ENCODE results near the gene C1S.
A peak's percentile ranks its signal among the peaks of the same experiment; 100 is the strongest.
"Not testable (repeated sequence)": the region's sequence is repeated elsewhere in the genome, so short reads cannot be mapped to it uniquely, and the experiment has no call there.

Gene C1S

GRCh38 chr12:7102582-7102981, 42.1 kb downstream of the C1S start:
- TF ChIP-seq CTCF (IDR thresholded peaks at IDR 0.05; ENCODE audit: low read depth, low read length, missing control alignments), result no peak
- Histone ChIP-seq H3K27ac (no peak overlapping the region), H3K27me3 (replicated peaks) (no peaks in the 10 kb centered on the region), H3K4me3 (ENCODE audit: low read depth, low read length) (no peak overlapping the region), H3K36me3 (replicated peaks) (no peaks in the 10 kb centered on the region)
- DNase-seq, result no peak
- in situ Hi-C loops (cut with HindIII; ENCODE audit: low pct_ligation_motif_present, low sequenced_read_pairs), result no loop called here

- in situ Hi-C loops (cut with HindIII; ENCODE audit: low pct_ligation_motif_present, low sequenced_read_pairs), result no loop called here
Measured at GRCh38 chr12:7103837-7104584, 43.5 kb downstream of the C1S start.

DNA sequence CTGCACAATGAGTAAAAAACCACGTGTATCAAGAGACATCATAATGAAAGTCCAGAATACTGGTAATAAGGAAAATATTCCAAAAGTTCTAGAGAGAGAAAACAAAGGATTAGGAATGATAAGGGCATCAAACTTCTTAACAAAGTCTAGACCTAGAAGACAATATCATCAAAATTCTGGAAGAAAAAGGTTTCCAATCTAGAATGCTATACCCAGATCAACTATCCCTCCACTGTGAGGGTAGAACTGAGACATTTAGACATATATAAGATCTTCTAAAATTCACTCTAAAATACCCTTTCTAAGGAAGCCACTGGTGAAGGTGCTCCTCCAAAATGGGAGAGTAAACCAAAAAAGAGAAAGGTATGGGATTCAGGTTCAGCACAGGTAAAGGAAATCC, 45.6 kb downstream of the C1S start:
- Histone ChIP-seq H3K27ac (no peak overlapping the region), H3K36me3 (replicated peaks) (no peaks in the 10 kb centered on the region), H3K4me3 (ENCODE audit: low read depth, low read length) (no peak overlapping the region), H3K27me3 (replicated peaks) (no peaks in the 10 kb centered on the region)
- DNase-seq, result no peak
- TF ChIP-seq CTCF (IDR thresholded peaks at IDR 0.05; ENCODE audit: low read depth, low read length, missing control alignments), result no peak
- in situ Hi-C loops (cut with HindIII; ENCODE audit: low pct_ligation_motif_present, low sequenced_read_pairs), result no loop called here

More at GRCh38 chr12:7103837-7104584, 43.5 kb downstream of the C1S start:
- no peaks in the 10 kb centered on the region for H3K27me3 ChIP-seq (replicated peaks)
- DNase-seq, result no peak
- H3K4me3 ChIP-seq (ENCODE audit: low read depth, low read length), result no peak overlapping the region
- no peak for TF ChIP-seq CTCF (IDR thresholded peaks at IDR 0.05; ENCODE audit: low read depth, low read length, missing control alignments)
- H3K36me3 ChIP-seq (replicated peaks), result no peaks in the 10 kb centered on the region
- no peak overlapping the region for H3K27ac ChIP-seq

GRCh38 chr12:7107181-7107580, 46.7 kb downstream of the C1S start:
- H3K4me3 ChIP-seq (ENCODE audit: low read depth, low read length); H3K27ac ChIP-seq; in situ Hi-C loops (cut with HindIII; ENCODE audit: low pct_ligation_motif_present, low sequenced_read_pairs); H3K36me3 ChIP-seq (replicated peaks); H3K27me3 ChIP-seq (replicated peaks); DNase-seq: not testable (repeated sequence)

- DNase-seq, result no peak
- Histone ChIP-seq H3K27ac (no peak overlapping the region), H3K27me3 (replicated peaks) (no peaks in the 10 kb centered on the region), H3K4me3 (ENCODE audit: low read depth, low read length) (peak overlapping the region; percentile 68), H3K36me3 (replicated peaks) (no peaks in the 10 kb centered on the region)
- in situ Hi-C loops (cut with HindIII; ENCODE audit: low pct_ligation_motif_present, low sequenced_read_pairs), result no loop called here
- no peak for TF ChIP-seq CTCF (IDR thresholded peaks at IDR 0.05; ENCODE audit: low read depth, low read length, missing control alignments)
Measured at GRCh38 chr12:7107636-7108002, 47.1 kb downstream of the C1S start.

DNA sequence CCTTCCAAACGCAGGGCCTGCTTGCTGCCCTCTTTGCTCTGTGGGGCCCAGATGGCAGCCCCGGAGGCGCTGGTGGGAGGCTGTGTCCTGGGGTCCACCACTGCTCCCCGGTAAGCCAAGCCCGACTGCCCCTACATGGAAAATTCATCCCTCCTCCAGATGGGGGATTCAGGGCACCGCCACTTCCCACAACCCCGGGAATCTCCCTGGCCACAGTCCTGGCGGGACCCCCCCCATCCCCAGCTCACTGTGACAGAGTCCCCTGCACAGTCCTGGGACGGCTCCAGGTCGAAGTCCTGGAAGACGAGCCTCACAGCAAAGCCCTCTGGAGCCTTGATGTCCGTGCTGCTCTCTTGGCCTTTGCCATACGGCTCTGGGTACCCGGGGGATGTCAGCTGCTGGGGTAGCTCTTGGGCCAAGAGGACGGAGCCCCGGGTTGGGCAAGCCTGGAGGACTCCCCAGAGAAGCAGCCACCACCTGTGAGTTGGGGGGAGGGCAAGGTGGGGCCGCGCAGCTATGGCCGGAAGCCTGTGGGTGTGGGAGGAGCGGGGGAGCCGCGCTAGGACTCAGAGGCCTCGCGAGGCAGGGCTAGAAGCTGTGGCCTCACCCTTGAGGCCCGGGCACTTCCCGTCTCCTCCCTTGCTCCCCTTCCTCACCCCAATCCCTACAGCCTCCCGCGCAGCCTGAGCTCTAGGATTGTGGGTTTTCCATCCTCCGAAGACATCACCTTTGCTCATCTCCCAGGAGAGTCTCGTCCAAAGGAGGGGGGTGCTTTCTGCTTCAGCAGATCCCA, 47.7 kb downstream of the C1S start:
- peak; percentile 33 for DNase-seq
- TF ChIP-seq CTCF (IDR thresholded peaks at IDR 0.05; ENCODE audit: low read depth, low read length, missing control alignments), result no peak
- Histone ChIP-seq H3K27me3 (replicated peaks) (no peaks in the 10 kb centered on the region), H3K4me3 (ENCODE audit: low read depth, low read length) (peak overlapping the region; percentile 68), H3K36me3 (replicated peaks) (no peaks in the 10 kb centered on the region), H3K27ac (peak overlapping the region; percentile 58)
- in situ Hi-C loops (cut with HindIII; ENCODE audit: low pct_ligation_motif_present, low sequenced_read_pairs), result no loop called here
